Renal cortical epithelial cell (primary cell): ENCODE measurements around the gene SP6. TPM values are rescaled to one million over a fixed set of nuclear protein-coding genes. Genes with fewer than 3 reads are reported as not detected.

Source experiments
- DNase-seq: peaks from one replicate; pipeline ENCODE4 v3.0.0-alpha.2; 2011; ENCODE audit warnings: low read depth
- total RNA-seq: library from RNA; depleted of rRNA; stranded (reverse); fragments of >200 nt; gene quantifications from 2 replicates; pipeline ENCODE4 v1.2.3, GENCODE V29; 2014

The SP6 gene
- total RNA-seq, 1 donor from 2014 or later = 1.2 TPM

DNA sequence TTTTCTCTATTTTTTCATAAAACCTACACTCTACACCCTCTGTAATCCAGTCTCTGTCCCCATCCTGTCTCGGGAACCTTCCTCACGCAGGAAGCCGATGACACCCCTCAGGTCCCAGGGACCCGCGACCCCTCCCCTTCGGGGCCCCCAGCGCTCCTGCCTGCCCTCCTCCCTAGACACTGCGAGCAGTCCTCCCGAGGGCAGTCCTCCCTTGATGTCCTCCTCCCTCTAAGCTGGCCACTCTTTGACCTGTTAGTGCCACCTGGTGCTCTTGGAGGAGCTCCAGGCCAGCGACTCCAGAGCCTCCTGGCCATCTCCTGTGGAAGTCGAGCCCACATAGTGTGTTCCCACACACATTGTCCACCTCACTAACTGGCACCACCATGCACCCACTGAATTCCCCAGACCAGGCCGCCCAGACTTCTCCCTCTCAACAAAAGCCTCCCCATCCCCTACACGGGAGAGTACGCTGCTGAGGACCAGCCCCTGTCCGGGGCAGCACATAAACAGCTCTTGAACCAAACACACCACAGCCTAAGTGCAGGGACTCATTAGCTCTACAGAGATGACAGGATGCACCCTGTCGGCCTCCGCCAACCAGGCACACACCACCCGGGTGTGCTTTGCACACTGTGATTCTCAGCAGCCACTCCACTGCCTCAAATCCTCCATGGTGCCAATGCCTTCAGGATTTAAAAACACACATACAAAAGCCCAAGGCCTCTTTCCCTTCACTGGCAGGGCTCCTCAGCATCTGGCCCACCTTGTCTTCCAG is 38.6 kb downstream of the SP6 start:
- DNase-seq = no peak

DNA sequence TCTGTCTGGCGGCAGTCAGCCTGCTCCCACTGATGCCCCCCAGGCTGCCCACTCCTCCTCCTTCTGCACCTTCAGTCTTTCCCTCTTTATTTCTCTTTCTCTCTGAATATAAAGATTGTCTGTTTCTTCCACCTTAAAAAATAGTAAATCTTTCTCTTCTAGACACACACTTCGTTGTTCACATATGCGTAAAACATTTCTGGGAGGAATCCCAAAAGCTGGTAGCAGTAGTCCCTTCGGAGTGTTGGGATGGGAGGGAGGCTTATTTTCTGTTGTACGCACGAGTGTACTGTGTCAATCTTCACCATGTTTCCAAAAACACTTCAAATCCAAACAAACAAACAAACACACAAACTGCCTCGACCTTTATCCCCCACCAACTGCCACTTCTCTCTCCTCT is 39.3 kb downstream of the SP6 start:
- no peak for DNase-seq

DNA sequence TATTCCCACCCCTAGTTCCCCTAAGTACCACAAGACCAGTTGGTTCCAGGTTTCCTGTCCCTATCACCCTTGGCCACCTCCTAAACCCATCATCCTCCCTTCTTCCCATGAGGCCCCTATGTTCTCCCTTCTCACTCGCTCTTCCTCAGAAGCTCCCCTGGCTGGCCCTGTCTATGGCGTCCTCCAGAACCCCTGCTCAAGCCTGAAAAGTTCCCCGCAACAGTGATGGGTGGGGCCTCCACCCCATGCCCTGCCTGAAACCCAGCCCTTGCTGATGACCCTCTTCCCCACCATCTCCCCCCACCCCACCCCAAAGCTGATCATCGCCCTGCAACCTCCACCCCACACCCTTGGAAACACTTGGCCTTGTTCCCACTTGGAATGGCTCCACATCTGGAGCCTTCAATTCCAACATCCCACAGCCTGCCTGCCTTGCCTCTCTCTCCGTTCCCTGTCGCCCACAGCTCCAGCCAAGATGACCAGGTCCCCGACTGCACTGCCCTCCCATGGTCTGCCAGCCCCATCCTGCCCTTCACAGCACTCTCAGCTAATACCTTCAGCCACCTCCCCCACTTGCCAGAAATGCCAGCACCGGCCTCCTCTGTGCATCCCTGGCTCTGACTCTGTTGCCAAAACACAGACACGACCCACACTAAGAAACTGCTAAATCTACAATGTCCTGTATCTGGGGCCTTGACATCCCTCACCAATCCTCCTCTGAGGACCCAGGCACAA is 39.9 kb downstream of the SP6 start:
- DNase-seq = no peak

DNA sequence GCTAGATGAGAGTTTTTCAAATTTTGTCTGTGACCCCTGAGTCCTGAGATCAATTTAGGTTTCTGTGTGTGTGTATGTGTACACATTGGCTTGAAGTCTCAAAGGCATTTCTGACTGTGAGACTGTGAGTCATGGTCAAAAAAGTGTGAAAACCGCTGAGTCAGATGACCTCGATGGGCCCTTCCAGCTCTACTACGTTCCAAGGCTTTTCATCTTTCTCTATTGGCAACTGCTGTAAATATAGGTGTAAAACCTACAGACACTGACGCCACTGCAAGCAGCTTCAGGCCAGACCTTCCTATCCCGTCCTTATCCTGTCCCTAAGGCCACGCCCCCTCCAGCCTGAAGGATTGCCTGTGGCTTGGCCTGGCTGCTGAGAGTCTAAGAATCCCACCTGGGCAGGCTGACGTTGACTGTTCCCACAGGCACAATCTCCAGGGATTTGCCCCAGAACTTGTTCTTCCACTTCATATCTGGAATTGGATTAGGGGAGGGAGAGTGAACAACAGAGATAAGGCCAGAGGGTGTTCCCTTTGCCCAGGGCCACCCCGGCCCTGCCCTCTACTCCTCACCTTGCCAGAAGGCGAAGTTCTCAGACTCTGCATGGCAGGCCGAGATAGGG is 40.7 kb downstream of the SP6 start:
- peak; percentile 95 for DNase-seq

DNA sequence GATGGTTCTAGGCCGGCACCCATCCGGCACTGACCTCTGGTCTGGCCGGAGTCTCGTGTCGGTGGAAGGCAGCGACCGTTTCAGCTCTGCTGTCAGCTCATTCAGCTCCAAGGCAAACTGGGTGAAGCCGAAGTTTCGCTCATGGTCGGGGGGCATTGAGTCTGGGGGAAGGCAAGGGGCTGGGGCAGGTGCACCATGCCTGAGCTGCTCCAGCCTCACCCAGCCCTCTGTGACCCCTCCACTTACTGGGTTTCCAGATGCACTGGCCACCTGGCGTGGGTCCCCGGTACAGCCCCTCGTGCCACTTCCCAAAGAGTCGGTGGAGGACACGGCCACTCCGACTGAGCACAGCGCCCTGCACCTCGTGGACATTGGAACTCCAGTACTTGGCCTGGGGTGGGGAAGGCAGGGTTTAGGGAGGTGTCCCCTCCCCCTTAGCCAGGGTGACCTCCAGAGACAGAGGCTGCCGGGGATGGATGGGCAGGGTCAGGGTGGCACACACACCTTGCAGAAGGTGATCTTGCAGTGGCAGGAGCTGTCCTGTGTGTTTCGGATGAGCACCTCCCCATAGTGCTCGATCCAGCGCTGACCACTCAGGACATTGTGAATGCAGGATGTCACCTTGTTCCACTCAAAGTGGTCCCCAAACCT is 42.0 kb downstream of the SP6 start:
- no peak for DNase-seq

DNA sequence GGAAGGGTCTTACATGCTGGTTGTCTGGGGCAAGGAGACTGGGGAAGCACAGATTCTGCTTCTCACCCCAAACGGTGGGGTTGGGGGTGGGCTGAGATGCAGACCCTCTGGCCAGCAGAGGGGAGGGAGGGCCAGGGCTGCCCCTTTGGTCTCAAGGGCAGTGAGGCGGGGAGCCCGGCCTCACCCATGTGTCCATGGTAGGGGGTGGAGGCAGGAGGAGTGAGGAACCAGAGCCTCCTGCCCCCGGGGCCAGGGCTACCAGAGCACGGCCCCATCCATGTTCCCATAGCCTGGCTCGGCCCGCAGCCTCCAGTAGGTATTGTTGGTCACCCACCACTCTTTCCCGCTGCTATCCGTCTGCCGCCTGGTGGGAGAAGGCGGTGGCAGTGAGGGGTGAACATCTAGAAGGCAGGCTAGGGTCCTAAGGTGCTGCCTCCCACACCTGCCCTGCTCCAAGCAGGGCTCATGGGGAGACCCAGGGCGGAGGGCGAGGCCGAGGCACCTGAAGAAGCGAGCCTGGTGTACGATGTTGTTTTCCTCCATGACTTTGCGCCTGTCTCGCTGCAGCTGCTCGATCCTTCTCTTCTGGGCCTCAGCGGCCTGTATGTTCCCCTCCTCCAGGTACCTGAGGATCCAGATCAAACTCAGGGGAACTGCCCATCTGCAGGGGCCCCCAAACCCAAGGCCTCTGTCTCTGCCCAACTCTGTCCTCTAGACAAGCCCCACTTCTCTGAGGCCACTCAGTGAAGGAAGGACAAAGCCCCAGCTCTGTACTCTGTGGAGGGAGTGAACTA is 42.7 kb downstream of the SP6 start:
- no peak for DNase-seq

DNA sequence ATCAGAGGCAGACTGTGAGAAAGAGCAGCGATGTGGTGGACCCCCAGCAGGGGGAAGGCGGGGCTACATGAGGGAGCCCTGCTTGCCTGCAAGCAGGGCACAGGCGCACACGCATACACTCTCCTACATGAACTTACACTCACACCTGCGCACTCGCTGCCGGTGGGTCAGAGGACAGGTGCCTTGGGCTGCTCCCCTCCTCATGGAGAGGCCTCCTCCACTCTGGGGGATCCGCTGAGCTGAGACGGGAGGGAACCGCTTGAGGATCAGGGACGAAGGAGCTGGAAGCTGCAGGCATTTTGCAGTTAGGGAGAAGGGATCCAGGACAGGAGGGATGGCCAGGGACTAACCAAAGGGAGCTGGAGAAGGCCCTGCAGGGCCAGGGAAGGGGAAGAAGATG is 43.5 kb downstream of the SP6 start:
- DNase-seq = no peak

DNA sequence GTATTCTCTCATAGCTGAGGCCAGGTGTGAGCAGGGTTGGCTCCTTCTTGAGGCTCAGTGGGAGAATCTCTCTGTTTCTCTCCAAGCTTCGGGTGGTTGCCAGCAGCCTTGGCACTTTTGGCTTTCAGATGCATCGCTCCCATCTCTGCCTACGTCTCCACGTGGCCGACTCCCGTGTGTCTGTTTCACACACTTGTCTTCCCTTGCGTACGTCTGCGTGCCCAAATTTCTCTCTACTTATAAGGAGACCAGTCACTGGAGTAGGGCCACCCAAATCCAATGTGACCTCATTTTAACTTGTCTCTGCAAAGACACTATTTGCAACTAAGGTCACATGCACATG is 44.1 kb downstream of the SP6 start:
- DNase-seq = no peak

DNA sequence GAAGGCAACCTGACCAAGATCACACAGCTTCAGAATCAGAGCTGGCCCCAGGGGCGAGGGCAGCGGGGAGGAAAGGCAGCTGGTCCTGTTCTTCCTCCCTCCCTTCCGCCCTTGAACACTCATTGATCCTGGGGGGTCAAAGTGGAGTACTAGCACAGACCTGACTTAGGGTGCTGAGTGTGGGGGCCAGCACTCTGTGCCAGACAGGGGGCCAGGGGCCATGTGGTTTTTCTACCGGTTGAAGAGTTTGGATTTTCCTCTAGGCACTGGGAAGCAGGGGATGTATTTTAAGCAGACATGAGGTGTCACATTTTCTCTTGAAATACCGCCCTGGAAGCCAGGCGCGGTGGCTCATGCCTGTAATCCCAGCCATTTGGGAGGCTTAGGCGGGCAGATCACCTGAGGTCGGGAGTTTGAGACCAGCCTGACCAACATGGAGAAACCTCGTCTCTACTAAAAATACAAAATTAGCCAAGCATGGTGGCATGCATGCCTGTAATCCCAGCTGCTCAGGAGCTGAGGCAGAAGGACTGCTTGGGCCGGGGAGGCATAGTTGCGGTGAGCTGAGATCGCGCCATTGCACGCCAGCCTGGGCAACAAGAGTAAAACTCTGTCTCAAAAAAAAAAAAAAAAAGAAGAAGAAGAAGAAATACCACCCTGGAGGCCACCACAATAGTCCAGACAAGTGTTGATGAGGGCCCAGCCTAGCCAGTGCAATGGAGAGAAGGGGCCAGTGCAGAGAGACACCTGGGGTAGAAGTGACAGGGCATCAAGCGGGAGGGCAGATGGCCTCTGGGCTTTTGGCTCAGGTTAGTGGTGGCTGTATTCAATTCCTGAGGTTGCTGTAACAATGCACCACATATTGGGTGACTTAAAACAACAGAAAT is 44.7 kb downstream of the SP6 start:
- DNase-seq = no peak

DNA sequence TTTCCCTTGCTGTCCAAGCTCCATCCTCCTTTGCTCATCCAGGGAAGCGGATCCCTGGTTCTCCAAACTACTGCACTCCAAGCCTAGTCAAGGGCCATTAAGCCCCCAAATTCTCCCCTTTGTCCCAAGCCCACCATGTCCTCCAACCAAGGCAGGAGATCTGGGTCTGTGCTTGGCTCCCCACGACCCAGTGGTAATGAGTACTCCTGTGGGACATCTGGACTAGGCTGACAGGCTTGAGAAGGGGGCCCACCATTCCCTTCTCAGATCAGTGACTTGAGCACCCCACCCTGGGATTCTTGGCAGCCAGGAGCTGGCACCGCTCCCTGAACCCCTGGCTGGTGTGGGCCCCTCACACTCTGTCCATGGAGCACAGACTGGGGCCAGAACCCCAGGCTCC is 46.5 kb downstream of the SP6 start:
- DNase-seq = no peak

DNA sequence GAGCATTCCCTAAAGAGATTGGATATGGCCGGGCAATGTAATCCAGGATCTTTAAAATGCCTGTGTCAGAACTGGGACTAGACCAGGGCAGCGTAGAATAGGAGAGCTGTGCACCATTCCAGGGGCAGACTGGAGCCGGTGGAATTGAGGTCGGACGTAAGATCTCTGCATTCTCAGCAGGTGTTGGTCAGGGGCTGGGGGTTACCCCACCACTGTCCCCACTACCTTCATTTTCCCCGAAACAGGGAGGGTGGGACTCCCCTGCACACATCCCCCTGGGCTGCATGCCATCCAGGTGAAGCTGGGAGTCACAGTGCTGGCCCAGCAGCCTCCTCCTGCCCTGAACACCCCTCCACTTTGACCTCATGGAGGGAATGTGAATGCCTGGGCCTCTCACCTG is 47.2 kb downstream of the SP6 start:
- no peak for DNase-seq

DNA sequence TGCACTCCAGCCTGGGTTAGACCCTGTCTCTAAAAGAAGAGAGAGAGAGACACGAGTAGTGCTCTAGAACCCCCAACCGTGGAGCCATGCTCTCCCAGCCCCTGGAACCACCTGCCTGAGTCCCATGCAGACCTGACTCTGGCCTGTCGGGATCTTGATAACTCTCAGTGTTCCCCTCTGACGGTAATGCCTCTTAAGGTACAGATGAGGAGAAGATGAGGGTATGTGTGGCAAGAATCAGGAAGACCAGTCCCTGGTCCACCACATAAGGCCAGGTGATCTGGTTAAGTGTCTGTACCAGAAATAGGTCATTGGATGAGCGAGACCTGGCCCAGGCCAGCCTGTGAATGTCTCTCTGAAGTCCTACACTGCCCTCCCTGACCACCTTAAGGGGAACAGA is 47.8 kb downstream of the SP6 start:
- no peak for DNase-seq

DNA sequence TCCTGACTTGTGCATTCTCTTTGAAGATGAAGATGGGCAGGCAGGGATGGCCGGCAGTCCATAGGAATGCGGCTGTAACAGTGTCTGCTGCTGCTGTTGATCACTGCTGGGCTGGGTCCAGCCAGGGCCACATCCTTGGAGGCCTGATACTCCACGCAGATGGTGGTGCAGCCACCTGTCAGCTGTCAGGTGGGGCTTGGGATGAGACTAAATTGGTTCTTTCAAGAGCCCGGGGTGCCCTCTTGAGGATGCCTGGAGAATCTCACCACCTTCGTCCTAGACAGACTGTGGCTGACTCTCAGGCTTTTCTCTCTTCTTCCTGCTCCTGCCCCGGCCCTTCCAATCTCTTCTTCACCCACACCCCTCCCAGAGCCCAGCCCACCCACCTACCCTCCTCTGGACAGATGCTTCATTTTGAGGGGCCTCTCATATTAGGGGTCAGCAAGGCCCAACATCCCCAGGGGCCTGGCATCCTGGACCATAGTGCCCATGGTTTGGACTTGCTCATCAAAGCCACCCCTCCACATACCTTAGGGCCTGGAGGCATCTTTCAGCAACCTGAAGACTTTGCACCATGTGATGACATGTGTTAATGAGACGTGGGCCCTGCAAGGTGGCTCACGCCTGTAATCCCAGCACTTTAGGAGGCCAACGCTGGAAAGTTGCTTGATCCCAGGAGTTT is 48.5 kb downstream of the SP6 start:
- peak; percentile 33 for DNase-seq

DNA sequence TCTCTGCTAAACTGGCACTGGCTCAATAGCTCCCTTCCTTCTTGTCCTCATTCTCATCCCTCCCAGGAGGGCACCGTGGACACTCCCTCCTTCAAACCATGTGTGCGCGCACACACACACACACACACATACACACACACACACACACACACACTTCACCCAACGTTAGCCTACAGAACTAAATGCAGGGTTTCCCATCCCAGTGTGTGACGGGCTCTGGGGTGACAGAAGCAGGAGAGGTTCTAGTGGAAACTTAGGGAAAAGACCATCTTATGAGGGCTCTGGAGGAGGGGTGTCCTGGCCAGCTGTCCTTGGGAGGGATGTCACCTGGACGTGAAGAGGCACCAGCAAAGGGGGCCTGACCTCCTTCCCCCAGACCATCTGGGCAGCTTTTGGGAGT is 49.1 kb downstream of the SP6 start:
- DNase-seq = no peak

DNA sequence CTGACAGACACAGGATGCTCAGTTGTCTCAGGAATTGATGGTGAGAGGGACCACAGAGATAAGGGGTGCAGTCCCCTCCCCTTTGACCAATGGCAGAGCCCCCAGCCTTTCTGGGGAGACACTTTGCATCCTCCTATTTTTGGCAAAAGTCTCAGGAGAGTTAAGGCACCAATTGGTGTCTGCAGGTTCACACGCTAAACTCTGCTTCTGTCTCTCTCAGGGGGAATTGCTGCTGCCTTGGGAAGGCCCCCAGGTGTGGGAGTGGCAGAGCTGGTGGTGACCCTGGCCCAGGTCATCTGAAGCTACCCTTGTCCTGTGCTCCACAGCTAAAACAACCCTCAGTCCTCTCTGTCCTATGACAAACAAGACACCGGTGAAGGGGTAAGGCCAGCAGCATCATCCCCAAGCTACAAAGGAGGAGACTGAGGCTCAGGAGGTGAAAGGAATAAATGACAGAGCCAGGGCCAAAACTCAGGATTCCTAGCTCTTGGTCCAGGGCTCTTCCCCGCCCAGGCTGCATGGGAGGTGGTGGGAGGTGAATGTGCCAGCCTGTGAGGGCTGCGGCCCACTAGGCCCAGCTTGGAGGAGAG is 49.7 kb downstream of the SP6 start:
- no peak for DNase-seq

DNA sequence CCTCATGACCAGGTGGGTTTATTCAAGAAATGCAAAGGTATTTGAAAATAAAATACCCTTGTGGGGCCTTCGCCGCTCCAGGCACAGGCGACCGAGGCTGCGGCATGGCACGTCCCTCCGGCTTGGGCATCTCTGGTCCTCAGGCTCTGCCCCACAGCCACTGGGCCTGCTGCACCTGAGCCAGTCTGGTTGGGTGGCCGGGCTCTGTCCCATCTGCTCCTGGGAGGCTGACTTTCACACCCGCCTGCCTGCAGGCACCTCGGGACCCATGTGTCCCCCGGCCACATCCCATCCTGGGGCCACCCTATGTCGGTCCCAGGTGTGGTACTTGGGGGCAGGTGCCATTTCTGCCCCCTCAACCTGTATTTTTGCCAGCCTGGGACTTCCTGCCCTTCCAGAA is 50.3 kb downstream of the SP6 start:
- DNase-seq = no peak

DNA sequence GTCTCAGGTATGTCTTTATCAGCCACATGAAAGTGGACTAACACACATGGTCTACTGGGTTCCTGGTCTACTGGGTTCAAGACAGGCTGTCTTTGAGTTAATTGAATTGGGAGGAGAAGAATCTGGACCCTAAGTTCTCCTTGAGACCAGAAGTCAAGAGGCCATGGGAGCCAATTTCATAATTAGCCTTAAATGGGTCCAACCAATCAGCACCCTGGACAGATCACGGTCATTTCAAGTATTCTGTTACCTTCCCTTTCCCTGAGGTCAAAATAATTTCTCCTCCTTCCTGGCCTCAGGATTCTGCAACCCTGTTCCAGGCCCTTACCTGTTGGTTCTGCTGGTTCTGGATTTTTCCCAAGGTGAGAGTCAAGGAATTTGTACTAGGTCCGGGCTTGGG is 53.2 kb downstream of the SP6 start:
- DNase-seq = peak; percentile 14
